ENCODE measurements around the gene TDP2. TPM values are rescaled to one million over a fixed set of nuclear protein-coding genes. Genes with fewer than 3 reads are reported as not detected.
"Not testable (repeated sequence)": the region's sequence is repeated elsewhere in the genome, so short reads cannot be mapped to it uniquely, and the experiment has no call there.

TDP2 gene
- total RNA-seq, 1 donor: 22.9 TPM

- no peak overlapping the region for H3K4me3 ChIP-seq (ENCODE audit: low read depth, low read length)
- TF ChIP-seq CTCF (IDR thresholded peaks at IDR 0.05; ENCODE audit: insufficient read depth, low read depth, low read length): no peak
- DNase-seq (ENCODE audit: low read depth): no peak
These were observed 16.9 kb upstream of the TDP2 start for GRCh38 chr6:24683297-24684296.

GRCh38 chr6:24680582-24680981 is 13.9 kb upstream of the TDP2 start:
- no peak for TF ChIP-seq CTCF (IDR thresholded peaks at IDR 0.05; ENCODE audit: insufficient read depth, low read depth, low read length)
- no peak for DNase-seq (ENCODE audit: low read depth)
- no peak overlapping the region for H3K4me3 ChIP-seq (ENCODE audit: low read depth, low read length)

- DNase-seq (ENCODE audit: low read depth); H3K4me3 ChIP-seq (ENCODE audit: low read depth, low read length): not testable (repeated sequence)
These were observed 12.2 kb upstream of the TDP2 start for GRCh38 chr6:24678792-24679352.

GRCh38 chr6:24673625-24674024 is 6.9 kb upstream of the TDP2 start:
- DNase-seq (ENCODE audit: low read depth): no peak
- H3K4me3 ChIP-seq (ENCODE audit: low read depth, low read length): no peak overlapping the region
- TF ChIP-seq CTCF (IDR thresholded peaks at IDR 0.05; ENCODE audit: insufficient read depth, low read depth, low read length): no peak

GRCh38 chr6:24672620-24673182 is 6.0 kb upstream of the TDP2 start:
- DNase-seq (ENCODE audit: low read depth): no peak
- no peak for TF ChIP-seq CTCF (IDR thresholded peaks at IDR 0.05; ENCODE audit: insufficient read depth, low read depth, low read length)
- H3K4me3 ChIP-seq (ENCODE audit: low read depth, low read length): no peak overlapping the region

- not testable (repeated sequence) for DNase-seq (ENCODE audit: low read depth); H3K4me3 ChIP-seq (ENCODE audit: low read depth, low read length)
These were observed 4.4 kb upstream of the TDP2 start for GRCh38 chr6:24671077-24671476.

- H3K4me3 ChIP-seq (ENCODE audit: low read depth, low read length); DNase-seq (ENCODE audit: low read depth): not testable (repeated sequence)
These were observed 3.8 kb upstream of the TDP2 start for GRCh38 chr6:24670492-24670891.

- H3K4me3 ChIP-seq (ENCODE audit: low read depth, low read length): no peak overlapping the region
- no peak for TF ChIP-seq CTCF (IDR thresholded peaks at IDR 0.05; ENCODE audit: insufficient read depth, low read depth, low read length)
- no peak for DNase-seq (ENCODE audit: low read depth)
These were observed 2.3 kb upstream of the TDP2 start for GRCh38 chr6:24668997-24669361.

- H3K4me3 ChIP-seq (ENCODE audit: low read depth, low read length); DNase-seq (ENCODE audit: low read depth): not testable (repeated sequence)
These were observed 1.6 kb upstream of the TDP2 start for GRCh38 chr6:24668066-24668996.

Measured in fibroblast of villous mesenchyme (primary cell).